ENCODE results near the gene NUDT16.

GRCh38 chr3:131421301-131421700, 39.7 kb downstream of the NUDT16 start:
- TF ChIP-seq, protein P1, sequence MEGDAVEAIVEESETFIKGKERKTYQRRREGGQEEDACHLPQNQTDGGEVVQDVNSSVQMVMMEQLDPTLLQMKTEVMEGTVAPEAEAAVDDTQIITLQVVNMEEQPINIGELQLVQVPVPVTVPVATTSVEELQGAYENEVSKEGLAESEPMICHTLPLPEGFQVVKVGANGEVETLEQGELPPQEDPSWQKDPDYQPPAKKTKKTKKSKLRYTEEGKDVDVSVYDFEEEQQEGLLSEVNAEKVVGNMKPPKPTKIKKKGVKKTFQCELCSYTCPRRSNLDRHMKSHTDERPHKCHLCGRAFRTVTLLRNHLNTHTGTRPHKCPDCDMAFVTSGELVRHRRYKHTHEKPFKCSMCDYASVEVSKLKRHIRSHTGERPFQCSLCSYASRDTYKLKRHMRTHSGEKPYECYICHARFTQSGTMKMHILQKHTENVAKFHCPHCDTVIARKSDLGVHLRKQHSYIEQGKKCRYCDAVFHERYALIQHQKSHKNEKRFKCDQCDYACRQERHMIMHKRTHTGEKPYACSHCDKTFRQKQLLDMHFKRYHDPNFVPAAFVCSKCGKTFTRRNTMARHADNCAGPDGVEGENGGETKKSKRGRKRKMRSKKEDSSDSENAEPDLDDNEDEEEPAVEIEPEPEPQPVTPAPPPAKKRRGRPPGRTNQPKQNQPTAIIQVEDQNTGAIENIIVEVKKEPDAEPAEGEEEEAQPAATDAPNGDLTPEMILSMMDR (IDR thresholded peaks at IDR 0.05), result no peak
- no peak for TF ChIP-seq POLR2A (IDR thresholded peaks at IDR 0.05)

Measured in lower leg skin (tissue), 3 donors.